Measurements from ENCODE around the gene SLIT3. TPM values are rescaled to one million over a fixed set of nuclear protein-coding genes. Genes with fewer than 3 reads are reported as not detected.

The SLIT3 gene
- total RNA-seq, 4 donors from 2014 or later = 28.4 to 77.2 (median 63.8) TPM

GRCh38 chr5:168961681-168962080 is 339.3 kb downstream of the SLIT3 start:
- intact Hi-C loops (cut with DNase I) = no loop called here
- Histone ChIP-seq H3K27me3 (no peaks in the 10 kb centered on the region), H3K4me1 (no peaks in the 10 kb centered on the region), H3K9me3 (no peaks in the 10 kb centered on the region), H3K27ac (no peak overlapping the region), H3K4me3 (replicated peaks in 1 of 3) (no peak overlapping the region), H3K36me3 (no peaks in the 10 kb centered on the region)
- no peak for TF ChIP-seq POLR2A (IDR thresholded peaks at IDR 0.05)
- no peak for TF ChIP-seq CTCF (IDR thresholded peaks at IDR 0.05)
- no peak for DNase-seq
- WGBS, 2 donors = 83 to 91% methylated on average over 3 of the region's 3 CpGs

DNA sequence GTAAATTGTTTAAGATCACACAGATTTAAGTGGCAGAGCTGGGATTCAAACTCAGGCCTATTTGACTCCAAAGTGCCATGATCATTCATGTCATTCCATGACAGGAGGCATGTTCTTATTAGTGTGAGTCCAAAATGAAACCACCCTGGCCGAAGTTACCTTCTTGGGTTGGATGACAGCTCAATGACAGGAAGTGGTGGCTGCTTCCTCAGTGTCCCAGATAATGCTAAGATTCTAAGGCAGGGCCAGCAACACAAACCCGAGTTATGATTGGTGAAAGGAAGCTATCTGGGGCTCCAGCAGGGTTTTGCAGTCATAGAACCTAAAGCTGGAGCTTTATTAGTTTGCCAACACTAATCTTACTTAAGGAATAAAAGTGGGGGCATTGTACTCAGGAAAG is 340.4 kb downstream of the SLIT3 start:
- no peaks in the 10 kb centered on the region for H3K27me3 ChIP-seq
- DNase-seq = no peak
- no peak overlapping the region for H3K4me3 ChIP-seq (replicated peaks in 1 of 3)
- intact Hi-C loops (cut with DNase I) = no loop called here
- H3K9me3 ChIP-seq = no peaks in the 10 kb centered on the region
- TF ChIP-seq POLR2A (IDR thresholded peaks at IDR 0.05) (no peak), CTCF (IDR thresholded peaks at IDR 0.05) (no peak)
- 62 to 78% methylated on average over 2 of the region's 2 CpGs for WGBS, 2 donors
- H3K4me1 ChIP-seq = no peaks in the 10 kb centered on the region
- no peaks in the 10 kb centered on the region for H3K36me3 ChIP-seq
- no peak overlapping the region for H3K27ac ChIP-seq

DNA sequence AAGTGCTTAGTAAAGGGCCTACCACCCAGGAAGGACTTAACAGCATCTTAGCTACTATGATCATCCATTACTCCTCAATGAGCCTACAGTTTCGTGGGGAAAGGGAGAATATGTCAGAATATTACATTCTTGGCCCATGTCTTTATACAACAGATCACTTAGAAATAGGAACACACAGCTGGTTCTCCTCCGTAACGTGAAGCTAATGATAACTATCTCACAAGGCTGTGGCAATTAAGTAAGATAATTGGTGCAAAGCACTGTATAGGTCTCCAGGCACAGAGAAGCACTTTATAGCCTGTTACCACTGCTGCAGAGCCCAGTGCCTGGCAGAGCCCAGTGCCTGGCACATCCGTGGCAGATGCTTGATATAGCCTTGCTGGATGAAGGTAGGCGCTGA is 347.6 kb downstream of the SLIT3 start:
- WGBS, 2 donors = 83 to 87% methylated on average over 5 of the region's 5 CpGs
- Histone ChIP-seq H3K27ac (no peak overlapping the region), H3K36me3 (no peaks in the 10 kb centered on the region), H3K9me3 (no peaks in the 10 kb centered on the region), H3K27me3 (no peaks in the 10 kb centered on the region), H3K4me1 (peaks cover 0 to 19% of the 10 kb centered on the region in 2 donors), H3K4me3 (replicated peaks in 1 of 3) (no peak overlapping the region)
- intact Hi-C loops (cut with DNase I) = loop anchor here (10.0 kb wide), 1 partner anchor 209 kb away; no protein-coding TSS in a partner anchor
- DNase-seq = no peak
- TF ChIP-seq POLR2A (IDR thresholded peaks at IDR 0.05) (no peak), CTCF (IDR thresholded peaks at IDR 0.05) (no peak)

GRCh38 chr5:168952196-168952595 is 348.7 kb downstream of the SLIT3 start:
- H3K27me3 ChIP-seq = no peaks in the 10 kb centered on the region
- H3K4me1 ChIP-seq = peaks cover 0 to 19% of the 10 kb centered on the region in 2 donors
- no peak for TF ChIP-seq POLR2A (IDR thresholded peaks at IDR 0.05)
- TF ChIP-seq CTCF (IDR thresholded peaks at IDR 0.05) = no peak
- H3K36me3 ChIP-seq = no peaks in the 10 kb centered on the region
- no peak overlapping the region for H3K27ac ChIP-seq
- no peak overlapping the region for H3K4me3 ChIP-seq (replicated peaks in 1 of 3)
- no peak for DNase-seq
- intact Hi-C loops (cut with DNase I) = loop anchor here (10.0 kb wide), 1 partner anchor 207 kb away; no protein-coding TSS in a partner anchor
- WGBS, 2 donors = 81 to 88% methylated on average over 6 of the region's 6 CpGs
- H3K9me3 ChIP-seq = no peaks in the 10 kb centered on the region

GRCh38 chr5:168951769-168952168 is 349.2 kb downstream of the SLIT3 start:
- Histone ChIP-seq H3K4me3 (replicated peaks in 1 of 3) (no peak overlapping the region), H3K9me3 (no peaks in the 10 kb centered on the region), H3K36me3 (no peaks in the 10 kb centered on the region), H3K4me1 (peaks cover 0 to 19% of the 10 kb centered on the region in 2 donors), H3K27ac (peak overlapping the region in 1 of 3 donors; percentile 6), H3K27me3 (no peaks in the 10 kb centered on the region)
- intact Hi-C loops (cut with DNase I) = loop anchor here (10.0 kb wide), 1 partner anchor 207 kb away; no protein-coding TSS in a partner anchor
- TF ChIP-seq POLR2A (IDR thresholded peaks at IDR 0.05) (no peak), CTCF (IDR thresholded peaks at IDR 0.05) (no peak)
- 92 to 97% methylated on average over 5 of the region's 5 CpGs for WGBS, 2 donors
- no peak for DNase-seq
